Stimulated activated naive CD4-positive, alpha-beta T cell treated with Interleukin-2 at 50 U/mL for 16 hours (primary cell): ENCODE measurements around the gene CCDC12.

Experiments used
- DNase-seq: peaks from one replicate; lab custom pipeline; 2025; lab: John Stamatoyannopoulos, UW

CCDC12 gene

DNA sequence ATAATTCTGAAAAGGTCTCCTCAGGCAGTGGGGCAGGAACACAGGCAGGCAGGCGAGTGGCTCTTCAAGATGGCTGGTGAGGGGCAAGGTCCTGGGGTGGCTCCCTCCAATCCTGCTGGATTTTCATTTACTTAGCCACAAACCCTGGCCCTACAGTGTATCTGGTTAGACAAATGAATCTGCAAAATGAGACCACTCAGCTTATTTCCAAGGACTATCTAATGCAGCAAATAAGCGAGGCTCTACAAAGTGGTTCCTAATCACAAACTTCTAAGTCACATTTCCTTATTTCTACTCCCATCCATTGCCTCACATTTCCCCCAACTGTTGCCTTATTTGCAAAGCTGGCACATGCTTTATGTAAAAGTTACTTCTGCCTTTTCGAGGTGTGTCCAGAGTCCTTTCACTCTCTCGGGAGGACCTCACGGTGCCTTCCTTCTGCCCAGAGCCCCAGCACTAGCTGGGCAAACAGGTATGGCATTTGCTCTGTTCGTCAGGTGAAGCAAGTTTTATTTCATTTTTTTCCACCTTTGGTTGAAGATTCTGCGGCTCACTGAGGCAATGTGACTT is 40.5 kb downstream of the CCDC12 start:
- DNase-seq: no peak

DNA sequence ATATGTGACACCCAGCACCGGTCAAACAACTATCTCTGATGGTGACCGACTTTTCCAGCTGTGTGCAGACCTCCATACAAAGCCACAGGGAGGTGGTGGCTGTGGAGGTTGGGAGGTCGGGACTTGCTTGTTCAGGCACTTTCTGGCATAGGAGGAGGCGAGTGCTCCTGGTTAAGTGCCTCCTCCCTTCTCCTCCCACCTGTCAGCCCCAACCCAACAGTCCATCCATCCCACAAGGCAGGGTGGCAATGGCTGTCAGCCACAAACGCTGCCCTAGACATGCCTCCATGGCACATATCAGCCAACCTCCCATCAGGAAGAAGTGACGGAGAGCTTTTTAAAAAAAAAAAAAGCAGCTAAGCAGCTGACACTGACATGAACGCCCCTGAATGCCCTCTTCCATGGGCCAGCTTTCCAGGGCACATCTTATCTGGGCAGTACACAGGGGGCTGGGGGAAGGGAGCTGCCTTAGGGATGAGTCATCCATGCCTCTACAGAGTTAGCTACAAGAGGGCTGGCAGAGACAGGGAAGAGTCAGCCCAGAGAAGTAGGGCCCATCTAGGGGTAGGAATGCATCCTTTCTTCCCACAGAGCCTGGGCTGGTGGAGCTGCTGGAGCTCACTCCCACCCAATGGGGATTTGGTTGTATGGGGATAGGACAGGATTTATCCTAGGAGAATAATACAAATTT is 41.2 kb downstream of the CCDC12 start:
- DNase-seq: no peak

DNA sequence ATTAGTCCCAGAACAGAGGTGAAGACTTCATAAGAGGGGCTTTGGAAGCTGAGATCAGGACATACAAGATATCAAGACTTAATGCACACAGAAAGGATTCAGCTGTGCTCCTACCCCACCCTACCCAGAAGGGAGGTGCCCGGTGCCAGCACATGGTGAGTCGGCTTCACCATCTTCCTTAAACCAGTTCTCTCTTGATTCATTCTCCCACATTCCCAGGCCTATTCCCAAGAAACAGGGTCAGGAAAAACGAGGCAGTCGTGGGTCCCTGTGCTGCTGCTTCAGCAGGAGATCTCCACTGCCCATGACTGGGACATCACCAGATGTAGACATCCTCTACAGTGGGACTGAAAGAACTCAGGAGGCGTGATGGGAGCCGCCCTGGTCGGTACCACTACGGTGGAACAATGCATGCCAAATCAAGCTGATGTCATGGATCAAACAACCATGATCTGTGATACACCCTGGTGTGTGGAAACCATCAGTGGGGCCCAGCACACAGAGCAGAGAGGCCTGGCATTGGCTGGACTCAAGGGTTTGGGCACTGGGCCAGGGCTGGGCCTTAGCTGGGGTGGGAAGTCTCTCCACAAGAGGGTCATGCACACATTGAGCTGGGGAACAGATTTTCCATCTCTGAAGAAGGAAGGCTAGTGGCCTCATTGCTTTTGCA is 41.9 kb downstream of the CCDC12 start:
- DNase-seq: no peak

DNA sequence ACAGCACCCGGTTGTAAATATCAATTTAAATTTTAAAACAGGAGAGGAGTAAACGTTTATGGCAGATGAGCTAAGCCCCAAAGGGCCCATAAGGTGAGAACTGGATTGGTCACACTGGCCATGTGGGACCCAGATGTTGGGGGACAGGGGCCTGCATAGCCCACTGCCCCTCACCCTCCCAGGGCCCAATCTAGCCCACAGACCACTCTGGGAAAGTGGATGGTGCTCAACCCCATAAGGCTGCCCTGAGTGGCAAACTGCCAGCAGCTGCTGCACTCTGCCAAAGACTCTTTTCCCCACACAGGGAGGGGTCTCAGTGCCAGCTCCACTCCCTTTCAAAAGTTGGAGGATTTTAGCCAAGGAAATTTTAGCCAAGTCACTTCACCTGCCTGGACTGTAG is 42.5 kb downstream of the CCDC12 start:
- DNase-seq: no peak

DNA sequence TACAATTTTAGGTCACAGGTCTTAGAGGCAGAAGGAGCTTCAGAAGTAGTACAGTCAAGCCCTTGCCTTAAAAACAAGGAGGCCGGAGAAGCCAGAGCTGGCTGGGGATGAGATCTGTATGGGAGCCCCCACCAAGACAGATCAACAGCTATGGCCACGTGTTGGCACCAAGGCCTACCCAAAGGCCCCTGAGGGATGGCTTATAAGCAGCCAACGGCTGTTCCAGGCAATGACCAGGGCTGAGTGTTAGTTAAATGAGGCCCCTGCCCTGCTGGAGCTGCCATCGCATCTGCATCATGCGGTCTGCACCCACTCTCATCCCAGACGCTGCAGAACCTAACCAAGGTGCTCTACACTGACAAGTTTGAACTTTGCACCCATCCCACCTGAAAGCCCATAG is 43.3 kb downstream of the CCDC12 start:
- no peak for DNase-seq

DNA sequence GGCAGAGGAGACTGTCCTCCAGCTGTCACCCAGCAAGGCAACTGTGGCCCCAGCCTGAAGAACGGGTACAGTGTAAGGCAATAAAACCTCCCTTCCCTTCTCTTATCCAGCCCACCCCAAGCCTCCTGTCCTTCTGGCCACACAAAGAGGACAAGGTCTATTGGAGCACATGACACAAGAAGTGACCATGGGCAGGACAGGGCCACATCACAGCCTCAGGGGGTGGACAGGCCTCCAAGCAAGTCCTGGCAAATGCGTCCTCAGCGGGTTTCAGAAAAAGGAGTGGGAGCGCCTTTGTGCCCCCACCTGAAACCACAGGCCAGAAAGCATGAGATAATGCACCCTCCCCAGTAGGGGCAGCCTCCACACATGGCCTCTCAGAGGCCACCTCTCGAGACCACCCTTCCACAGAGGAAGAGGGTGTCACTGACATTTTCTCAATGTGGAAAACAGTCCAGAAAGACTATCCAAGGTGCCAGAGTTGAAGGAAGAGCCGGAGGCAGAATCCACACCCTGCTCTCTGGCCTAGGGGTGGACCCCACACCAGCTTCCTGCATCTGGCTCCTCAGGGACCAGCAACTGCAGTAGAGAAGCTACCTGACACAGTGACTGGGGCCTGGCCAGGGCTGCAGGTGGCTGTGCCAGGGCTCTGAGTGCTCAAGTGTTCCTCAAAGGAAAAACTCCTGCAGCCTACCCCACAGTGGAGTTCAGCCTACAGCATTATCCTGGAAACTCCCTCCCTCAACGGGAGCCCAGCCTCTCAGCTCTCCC is 43.9 kb downstream of the CCDC12 start:
- DNase-seq: no peak

DNA sequence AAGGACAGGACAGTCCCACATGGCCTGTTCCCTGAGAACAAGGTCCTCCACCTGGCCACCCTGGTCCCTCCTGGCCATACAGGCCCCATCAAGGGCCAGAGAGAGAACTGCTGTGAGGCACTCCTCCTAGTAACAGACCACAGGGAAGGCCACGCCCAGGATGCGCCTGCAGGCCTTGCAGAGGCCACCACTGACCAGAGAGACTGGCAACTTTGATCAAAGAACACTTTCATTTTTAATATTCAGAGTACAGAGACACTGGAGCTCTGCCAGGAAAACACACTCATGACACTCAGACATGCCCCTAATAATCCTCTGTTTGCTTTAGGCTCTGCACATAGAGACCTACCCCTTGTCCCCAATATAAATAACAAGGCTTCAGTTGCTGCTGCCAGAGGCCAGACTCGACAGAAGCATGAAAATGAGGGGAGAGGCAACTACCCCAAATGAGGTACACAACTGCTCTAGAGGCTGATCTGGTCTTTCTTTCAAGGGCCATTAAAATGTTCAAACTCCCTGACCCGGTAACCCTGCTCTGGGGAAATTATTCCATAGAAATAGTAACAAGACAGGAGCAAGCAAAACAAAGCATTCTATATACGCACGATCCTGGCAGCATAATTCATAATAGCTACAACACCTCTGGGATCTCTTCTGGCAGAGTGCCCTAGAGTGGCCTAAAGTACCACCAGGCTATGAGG is 44.8 kb downstream of the CCDC12 start:
- no peak for DNase-seq

DNA sequence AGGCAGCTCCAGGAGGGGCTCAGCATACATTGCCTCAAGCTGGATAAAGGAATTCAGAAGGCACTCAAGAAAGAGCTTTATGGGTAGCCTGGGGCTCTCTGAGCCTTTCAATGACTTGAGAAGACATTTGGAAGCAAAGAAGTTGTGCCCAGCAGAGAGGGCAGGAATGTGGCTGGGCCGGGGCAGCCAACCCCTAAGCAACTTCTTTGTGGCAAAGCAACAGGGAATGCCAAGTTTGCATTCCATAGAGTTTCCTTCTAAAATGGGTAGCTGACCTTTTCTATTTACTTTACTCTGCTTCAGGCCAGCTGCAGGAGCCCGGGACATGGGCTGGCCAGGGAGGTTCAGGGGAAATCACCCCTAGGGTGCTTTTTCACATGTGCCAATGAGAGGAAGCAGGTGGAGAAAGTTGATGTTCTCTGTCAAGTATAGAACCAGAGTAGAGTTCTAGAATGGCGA is 45.6 kb downstream of the CCDC12 start:
- DNase-seq: no peak

DNA sequence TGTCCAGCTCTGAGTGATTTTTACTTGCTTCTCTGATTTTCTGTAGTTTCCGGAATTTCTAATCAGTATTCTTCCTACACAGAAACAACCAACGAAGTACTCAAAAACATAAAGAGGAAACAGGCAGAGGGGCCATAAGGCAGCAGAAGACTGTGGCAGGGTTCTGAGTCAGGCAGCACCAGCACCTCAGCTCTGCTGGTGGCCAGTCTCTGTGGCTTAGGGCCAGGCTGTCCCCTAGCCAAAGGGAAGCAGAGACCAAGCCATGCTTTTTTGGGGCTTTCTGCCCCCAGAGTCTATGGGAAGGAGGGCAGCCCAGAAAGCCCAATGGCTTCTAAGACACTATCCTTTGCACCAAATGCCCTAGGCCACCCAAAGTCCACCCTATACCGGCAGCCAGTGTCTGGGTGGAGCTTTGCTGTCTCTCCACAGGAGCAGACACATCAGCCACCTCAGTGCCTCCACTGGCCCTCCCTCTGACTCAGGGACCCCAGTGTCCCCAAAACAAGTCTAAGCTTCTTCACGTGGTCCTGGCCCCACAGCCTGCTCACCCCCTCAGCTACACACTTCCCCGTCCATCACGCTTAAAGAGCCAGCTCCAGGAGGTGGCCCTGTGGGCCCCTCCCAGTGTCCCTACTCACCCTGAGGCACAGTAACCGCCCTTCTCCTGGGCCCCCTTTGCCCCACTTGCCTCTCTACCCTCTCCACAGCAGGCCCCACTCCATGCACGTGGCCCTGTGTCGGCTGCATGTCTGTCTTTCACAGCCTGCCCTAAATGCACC is 46.2 kb downstream of the CCDC12 start:
- no peak for DNase-seq

DNA sequence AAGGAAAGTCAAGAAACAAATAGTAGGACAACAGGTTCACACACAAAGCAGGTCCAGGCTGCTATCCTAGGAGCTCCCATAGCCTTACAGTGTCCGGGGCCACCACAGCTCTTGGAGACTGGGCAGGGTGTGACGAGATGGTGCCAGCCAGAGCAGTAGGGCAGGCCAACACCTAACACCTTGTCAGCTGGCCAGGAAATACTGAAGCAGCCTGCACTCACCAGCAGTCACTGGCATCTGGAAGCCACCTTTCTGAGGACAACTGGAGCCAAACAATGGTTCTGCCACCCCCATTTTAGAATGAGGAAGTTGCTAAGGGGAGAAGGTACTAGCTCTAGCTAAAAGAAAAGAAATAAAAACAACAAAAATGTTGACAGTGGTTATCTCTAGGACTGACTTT is 47.2 kb downstream of the CCDC12 start:
- no peak for DNase-seq

DNA sequence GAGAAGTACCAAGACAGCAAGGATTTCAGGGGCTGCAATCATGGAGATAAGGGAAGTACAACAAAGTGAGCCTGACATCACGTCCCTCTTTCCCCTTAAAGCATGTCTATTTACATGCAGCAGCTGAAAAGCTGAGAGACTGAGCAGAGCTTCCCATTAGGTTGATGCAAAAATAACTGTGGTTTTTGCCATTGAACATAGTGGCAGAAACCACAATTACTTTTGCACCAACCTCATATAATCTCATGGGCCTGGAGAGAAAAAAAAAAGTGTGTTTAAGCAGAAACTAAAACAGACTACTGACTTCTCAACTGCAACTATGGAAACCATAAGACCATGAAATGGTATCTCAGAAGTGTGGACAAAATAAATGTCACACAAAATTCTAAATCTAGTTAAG is 48.3 kb downstream of the CCDC12 start:
- no peak for DNase-seq

DNA sequence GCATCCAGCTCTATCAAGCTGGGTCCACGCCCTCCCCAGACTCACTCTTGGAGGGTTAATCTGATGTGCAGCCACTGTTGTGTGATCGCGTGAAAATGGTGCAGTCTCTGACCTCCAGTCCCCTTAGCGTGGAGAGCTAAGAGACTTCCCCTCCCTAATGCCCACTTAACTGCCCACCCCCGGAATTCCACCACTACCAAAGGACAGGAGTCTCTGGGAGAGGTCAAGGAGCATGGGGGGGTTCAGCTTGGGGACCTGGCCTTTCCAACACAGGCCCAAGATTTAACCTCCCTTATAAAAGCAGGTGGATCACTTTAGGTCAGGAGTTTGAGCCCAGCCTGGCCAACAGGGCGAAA is 48.8 kb downstream of the CCDC12 start:
- DNase-seq: no peak

DNA sequence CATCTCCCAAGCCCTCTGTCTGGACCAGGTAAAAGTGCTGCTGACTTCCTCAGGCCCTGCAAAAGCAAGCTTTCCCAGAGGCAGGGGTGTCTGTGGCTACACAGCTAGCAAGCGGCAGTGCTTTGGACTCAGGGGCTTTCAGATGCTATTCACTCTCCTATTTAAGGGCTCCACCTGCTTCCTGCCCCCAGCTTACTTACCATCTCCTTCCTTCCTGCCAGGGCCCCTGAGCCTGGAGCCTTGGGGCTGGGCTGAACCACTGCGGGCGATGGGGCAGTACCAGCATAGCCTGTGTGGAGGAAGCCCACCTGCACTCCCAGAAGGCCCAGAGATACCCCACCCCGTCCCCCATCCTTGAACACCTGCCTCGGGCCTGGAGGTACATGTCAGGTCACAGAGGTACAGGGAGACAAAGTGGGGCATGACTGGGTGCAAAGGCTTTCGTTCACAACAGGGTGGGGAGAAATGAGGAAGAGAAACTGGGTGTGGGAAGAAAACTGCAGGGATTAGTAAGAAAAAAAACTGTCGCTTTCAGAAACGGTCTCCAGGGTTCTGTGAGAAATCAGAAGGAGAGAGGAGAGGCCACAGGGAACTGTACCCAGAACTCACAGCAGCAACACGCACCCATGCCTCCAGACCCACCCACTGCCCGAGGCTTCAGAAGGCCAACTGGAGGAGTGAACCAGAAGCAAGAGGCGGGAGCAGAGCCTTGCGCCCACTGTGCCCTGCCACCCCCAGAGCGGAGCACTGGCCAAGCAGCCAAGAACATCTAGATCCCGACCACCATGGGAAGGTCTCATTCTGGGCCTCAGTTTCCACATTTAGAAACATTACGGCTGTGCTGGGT is 49.5 kb downstream of the CCDC12 start:
- DNase-seq: no peak

DNA sequence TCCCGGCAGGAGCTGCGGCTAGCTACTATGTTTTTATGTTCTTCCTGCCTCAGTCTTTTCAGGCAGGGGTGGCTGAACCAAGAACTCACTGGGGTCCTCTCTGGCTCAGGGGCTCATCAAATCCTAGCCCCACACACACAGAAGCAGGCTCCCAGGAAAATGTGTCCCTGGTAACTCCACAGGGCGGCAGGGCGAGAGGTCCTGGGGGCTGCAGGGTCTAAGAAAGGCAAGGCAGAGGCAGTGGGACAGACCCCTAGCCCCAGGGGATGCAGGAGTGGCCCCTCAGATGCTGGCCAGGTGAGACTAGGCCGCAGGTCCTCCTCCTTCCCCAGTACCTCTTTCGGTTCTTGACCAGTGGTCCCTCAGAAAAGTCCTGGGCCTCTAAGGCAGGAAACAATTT is 50.1 kb downstream of the CCDC12 start:
- DNase-seq: no peak

DNA sequence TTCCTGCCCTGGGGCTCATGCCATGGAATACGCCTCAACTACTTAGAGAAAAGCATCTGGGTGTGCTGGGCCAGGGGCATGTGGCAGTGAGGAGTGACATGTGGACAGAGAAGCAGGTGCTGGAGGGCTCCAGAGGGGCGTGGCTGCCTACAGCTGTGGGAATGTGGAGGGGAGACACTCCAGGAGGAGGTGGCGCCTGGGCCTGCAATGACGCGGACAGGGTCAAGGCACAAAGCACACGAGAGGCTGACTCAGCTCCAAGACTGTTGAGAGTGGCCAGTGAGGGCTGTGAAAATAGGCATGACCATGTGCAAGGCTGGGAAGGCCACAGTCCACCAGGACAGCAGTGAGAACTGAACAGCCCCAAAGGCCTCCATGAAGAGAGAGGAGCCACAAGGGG is 50.5 kb downstream of the CCDC12 start:
- no peak for DNase-seq

DNA sequence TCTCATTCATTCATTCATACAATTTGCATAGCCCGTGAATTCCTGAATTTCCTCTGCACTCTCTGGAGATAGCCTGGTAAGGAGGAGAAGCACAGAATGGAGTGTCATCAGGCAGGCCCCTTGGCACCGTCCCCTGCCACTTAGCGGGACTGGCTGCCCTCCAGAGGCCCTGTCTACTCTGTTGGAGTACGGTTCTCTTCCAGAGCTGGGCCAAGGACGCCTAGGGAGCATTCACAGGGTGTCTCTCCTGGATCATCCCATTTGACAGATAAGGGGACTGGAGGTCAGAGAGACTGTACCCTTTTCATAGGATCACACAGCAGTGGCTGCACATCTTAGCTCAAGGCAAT is 51.0 kb downstream of the CCDC12 start:
- no peak for DNase-seq

DNA sequence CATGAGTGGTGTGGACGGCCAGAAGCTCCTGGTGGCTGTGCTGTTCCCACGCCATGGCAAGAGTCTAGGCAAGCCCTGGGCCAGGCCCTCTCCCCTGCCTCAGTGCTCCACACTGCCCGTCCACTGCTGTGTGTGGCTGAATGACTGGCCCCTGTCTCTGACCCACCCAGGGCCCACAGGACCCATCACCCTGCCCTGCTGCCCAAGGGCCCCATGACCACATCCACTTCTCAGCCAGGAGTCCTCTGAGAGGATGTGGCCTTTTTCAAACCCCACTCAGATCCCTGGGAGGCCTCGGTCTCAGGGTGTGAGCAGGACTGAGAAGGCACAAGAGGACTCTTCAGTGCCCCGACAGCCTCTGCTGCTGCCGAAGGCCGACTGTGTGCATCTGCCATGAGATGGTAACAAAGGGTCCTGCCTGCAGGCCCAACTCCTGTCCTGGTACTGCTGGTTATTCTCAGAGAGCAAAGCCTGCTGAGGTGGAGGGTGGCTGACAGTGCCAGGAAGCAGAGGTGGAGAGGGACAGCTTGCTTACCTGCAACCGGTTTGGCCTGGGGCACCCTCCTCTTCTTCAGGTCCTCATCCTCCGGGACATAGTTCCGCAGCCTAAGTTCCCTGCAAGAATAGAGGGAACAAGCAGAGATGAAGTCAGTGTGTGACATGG is 51.5 kb downstream of the CCDC12 start:
- no peak for DNase-seq

DNA sequence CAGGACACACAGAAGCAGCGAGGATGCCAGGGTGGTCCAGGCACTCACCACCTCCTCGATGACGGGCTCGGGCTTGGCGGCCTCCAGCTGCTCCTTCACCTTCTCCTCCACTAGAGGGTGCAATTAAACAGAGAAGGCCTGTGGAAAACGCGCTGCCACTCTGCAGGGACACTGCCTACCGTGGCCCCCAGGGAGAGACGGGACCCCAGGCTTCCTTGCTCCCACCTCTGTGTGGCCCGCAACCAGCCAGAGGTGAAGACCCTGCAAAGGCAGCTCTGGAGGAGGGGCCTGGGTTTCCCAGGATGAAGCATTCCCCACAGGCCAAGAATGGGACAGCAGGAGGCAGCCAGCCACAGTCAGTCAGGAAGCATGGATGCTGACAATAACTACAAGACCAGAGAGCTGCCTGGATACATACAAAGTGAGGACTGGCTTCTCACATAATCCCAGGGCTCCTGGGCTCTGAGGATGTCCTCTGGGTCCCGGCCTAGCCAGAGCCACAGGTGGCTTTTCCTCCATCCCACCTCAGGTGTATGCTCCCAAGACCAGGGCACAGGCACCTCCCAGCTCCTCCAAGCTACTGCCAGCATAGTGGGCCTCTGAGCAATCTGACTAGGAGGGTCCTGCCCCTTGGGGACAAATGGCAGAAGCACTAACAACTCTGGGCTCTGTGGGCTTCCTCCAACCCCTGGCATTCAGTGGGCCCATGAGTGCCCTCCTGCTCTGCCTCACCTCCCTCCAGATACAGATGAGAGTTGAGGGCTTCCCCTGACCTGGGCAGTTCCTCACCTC is 52.8 kb downstream of the CCDC12 start:
- DNase-seq: no peak

DNA sequence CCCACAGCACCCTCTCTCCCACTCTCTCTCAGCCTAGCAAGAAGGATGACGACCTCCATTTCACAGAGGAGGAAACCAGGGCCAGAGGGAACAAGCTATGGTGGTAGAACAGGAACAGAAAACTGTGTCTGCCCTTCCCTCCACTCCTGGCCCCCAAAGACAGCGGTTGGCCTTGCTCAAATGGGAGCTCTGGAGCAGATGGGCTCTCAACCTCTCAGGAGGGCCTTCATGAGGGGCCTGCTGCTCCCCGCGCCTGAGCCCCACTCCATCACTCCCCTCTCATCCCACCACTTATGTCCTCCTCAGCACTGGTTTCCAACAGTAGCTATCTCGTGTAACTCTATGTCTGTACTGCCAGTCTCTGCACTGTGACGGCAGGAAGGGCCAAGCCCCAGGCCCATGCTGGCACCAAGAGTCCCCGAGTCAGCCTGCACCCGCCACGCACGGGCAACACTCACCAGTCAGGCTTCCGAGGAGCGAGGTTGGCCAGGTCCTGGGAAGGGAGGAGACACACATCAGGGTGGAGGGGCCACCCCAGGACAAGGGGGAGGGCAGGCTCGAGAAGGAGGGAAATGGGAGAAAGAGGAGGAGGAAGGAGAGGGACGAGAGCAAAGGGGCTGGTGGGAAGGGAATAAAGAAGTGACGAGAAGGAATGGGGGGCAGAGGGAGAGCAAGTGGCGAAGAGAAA is 53.5 kb downstream of the CCDC12 start:
- DNase-seq: no peak
